Placental epithelial cell (primary cell): ENCODE measurements around the gene RESF1. TPM values are rescaled to one million over a fixed set of nuclear protein-coding genes. Genes with fewer than 3 reads are reported as not detected.

ENCODE experiments used
- total RNA-seq: library from RNA; depleted of rRNA; stranded (reverse); fragments of >200 nt; gene quantifications from 2 replicates; pipeline ENCODE4 v1.2.3, GENCODE V29; 2012

The RESF1 gene, protein sequence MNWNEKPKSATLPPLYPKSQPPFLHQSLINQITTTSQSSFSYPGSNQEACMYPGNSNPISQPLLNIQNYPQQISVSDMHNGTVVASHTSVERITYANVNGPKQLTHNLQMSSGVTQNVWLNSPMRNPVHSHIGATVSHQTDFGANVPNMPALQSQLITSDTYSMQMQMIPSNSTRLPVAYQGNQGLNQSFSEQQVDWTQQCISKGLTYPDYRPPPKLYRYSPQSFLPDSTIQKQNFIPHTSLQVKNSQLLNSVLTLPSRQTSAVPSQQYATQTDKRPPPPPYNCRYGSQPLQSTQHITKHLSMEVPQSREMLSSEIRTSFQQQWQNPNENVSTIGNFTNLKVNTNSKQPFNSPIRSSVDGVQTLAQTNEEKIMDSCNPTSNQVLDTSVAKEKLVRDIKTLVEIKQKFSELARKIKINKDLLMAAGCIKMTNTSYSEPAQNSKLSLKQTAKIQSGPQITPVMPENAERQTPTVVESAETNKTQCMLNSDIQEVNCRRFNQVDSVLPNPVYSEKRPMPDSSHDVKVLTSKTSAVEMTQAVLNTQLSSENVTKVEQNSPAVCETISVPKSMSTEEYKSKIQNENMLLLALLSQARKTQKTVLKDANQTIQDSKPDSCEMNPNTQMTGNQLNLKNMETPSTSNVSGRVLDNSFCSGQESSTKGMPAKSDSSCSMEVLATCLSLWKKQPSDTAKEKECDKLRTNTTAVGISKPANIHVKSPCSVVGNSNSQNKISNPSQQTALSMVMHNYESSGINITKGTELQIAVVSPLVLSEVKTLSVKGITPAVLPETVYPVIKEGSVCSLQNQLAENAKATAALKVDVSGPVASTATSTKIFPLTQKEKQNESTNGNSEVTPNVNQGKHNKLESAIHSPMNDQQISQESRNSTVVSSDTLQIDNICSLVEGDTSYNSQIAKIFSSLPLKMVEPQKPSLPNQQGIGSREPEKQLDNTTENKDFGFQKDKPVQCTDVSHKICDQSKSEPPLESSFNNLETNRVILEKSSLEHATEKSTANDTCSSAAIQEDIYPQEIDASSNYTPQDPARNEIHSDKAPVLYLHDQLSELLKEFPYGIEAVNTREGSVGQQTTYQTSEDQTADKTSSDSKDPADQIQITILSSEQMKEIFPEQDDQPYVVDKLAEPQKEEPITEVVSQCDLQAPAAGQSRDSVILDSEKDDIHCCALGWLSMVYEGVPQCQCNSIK (N-terminal part only)
- 38.8 and 56.9 TPM in 2 replicates for total RNA-seq

GRCh38 chr12:31959161-31959700 is at the start of gene RESF1:
Gene RESF1 (plus strand): TSS chr12:31959415. CDS start chr12:31980956, 21,541 bp downstream.

Other genes with a start within 250 kb of the RESF1 start
- gene AMN1, start 230.4 kb upstream of the RESF1 start, total RNA-seq = 6.3 and 6.8 TPM in 2 replicates
- 2.4 and 6.3 TPM in 2 replicates for gene BICD1, start 147.4 kb downstream of the RESF1 start, total RNA-seq